ENCODE data around the gene SUSD4.

SUSD4 gene

DNA sequence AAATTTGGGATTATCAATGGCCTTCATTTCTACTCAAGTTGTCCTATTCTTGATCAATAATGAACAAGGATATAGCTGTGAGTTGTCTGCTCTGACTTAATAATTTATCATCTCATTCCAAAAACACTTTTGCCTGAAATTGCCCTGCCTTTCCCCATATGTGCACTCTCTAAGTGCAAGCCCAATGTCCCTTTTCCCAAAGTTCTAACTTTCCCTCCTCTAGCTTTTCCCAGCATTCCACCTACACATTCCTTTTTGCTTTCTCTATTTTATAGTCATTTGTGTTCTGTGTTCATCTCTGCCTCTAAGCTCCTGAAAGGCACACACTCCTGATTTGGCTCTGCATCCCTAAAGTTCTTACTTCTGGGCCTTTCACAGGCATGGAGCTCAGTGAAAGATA, 34.7 kb downstream of the SUSD4 start:
- H3K9me3 ChIP-seq (ENCODE audit: severe bottlenecking) = no peaks in the 10 kb centered on the region
- H3K4me3 ChIP-seq (ENCODE audit: severe bottlenecking) = no peak overlapping the region
- H3K4me1 ChIP-seq (ENCODE audit: insufficient read depth, poor library complexity, severe bottlenecking) = no peaks in the 10 kb centered on the region
- DNase-seq (ENCODE audit: low spot score) = no peak
- TF ChIP-seq, protein P1, sequence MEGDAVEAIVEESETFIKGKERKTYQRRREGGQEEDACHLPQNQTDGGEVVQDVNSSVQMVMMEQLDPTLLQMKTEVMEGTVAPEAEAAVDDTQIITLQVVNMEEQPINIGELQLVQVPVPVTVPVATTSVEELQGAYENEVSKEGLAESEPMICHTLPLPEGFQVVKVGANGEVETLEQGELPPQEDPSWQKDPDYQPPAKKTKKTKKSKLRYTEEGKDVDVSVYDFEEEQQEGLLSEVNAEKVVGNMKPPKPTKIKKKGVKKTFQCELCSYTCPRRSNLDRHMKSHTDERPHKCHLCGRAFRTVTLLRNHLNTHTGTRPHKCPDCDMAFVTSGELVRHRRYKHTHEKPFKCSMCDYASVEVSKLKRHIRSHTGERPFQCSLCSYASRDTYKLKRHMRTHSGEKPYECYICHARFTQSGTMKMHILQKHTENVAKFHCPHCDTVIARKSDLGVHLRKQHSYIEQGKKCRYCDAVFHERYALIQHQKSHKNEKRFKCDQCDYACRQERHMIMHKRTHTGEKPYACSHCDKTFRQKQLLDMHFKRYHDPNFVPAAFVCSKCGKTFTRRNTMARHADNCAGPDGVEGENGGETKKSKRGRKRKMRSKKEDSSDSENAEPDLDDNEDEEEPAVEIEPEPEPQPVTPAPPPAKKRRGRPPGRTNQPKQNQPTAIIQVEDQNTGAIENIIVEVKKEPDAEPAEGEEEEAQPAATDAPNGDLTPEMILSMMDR (IDR thresholded peaks at IDR 0.05; ENCODE audit: poor library complexity, severe bottlenecking) = no peak
- no peak overlapping the region for H3K27ac ChIP-seq (ENCODE audit: poor library complexity, severe bottlenecking)
- ATAC-seq (ENCODE audit: low read depth) = no peak
- no peaks in the 10 kb centered on the region for H3K36me3 ChIP-seq (ENCODE audit: low read depth)
- no peaks in the 10 kb centered on the region for H3K27me3 ChIP-seq (ENCODE audit: insufficient read depth, poor library complexity, severe bottlenecking)

DNA sequence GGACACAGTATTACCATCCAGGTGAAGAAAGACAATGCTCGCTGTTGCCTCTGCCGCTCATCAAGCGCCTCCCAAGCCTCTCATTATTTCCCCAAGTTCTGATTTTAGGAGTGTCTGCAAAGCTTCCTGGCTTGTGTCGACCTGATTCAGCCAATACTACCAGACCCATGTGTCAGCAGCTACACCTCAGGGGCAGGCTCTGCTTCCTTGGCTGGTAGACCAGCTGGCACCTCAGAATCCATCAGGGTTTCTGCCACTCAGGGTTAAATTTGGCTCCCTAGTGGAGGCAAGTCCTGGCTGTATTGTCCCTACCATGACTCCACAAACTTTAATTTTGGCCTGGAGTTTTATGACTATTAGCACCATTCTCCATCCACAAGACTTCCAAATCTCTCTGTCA, 35.4 kb downstream of the SUSD4 start:
- Histone ChIP-seq H3K27me3 (ENCODE audit: insufficient read depth, poor library complexity, severe bottlenecking) (no peaks in the 10 kb centered on the region), H3K4me3 (ENCODE audit: severe bottlenecking) (no peak overlapping the region), H3K27ac (ENCODE audit: poor library complexity, severe bottlenecking) (no peak overlapping the region), H3K9me3 (ENCODE audit: severe bottlenecking) (no peaks in the 10 kb centered on the region), H3K36me3 (ENCODE audit: low read depth) (no peaks in the 10 kb centered on the region), H3K4me1 (ENCODE audit: insufficient read depth, poor library complexity, severe bottlenecking) (no peaks in the 10 kb centered on the region)
- ATAC-seq (ENCODE audit: low read depth) (no peak), DNase-seq (ENCODE audit: low spot score) (no peak)
- TF ChIP-seq, protein P1 (IDR thresholded peaks at IDR 0.05; ENCODE audit: poor library complexity, severe bottlenecking) = no peak

DNA sequence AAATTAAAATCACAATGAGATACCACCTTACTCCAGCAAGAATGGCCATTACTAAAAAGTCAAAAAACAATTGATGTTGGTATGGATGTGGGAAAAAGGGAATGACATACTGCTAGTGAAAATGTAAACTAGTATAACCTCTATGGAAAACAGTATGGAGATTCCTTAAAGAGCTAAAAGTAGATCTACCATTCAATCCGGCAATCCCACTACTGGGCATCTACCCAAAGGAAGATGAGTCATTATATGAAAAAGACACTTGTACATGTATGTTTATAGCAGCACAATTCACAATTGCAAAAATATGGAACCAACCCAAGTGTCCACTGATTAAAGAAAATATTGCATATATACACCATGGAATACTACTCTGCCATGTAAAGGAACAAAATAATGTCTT, 37.2 kb downstream of the SUSD4 start:
- Histone ChIP-seq H3K36me3 (ENCODE audit: low read depth) (no peaks in the 10 kb centered on the region), H3K4me3 (ENCODE audit: severe bottlenecking) (no peak overlapping the region), H3K4me1 (ENCODE audit: insufficient read depth, poor library complexity, severe bottlenecking) (no peaks in the 10 kb centered on the region), H3K9me3 (ENCODE audit: severe bottlenecking) (no peaks in the 10 kb centered on the region), H3K27me3 (ENCODE audit: insufficient read depth, poor library complexity, severe bottlenecking) (no peaks in the 10 kb centered on the region), H3K27ac (ENCODE audit: poor library complexity, severe bottlenecking) (no peak overlapping the region)
- ATAC-seq (ENCODE audit: low read depth) (no peak), DNase-seq (ENCODE audit: low spot score) (no peak)
- TF ChIP-seq, protein P1 (IDR thresholded peaks at IDR 0.05; ENCODE audit: poor library complexity, severe bottlenecking) = no peak

DNA sequence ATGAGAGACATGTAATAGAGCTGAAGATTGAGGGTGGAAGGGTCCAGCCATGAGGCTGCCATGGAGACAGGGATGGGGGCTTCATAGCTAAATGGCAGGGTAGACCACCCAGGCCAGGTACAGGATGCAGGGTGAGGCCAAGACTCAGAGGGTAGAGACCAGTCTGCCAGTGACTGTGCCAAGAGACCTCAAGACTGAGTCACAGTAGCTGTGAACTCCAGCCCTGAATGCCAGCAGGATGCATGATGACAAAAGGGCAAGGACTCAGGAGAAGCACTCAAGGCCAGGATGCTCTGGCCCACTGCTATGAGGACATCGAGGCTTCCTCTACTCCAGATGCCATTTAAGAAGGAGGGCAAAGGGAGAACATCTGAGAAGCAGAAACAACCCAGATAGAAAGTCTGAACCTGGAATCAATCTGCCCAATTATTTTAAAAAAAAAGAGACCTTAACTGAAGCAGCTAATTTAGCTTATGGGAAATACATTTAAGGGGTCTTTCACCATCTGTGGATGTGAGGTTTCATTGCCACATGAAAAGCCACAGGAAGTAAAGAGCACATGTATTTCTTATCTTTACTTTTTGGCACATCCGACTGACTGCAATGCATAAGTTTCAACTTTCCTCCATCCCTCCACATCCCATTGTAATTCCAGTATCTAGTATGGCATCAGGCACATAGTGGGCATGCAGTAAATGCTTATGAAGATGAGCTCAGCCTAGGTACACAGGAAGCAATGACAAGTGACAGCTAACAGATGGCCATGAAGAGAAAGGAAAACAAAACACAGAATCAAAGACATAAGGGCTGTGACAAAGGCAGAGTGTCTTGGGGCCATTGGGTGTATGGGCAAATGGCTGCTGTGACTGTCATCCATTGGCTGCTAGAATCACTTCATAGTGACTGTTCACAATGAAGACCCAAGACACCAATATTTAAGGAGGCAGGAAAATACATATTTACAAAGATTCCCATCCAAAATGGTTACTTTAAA, 40.2 kb downstream of the SUSD4 start:
- no peak overlapping the region for H3K27ac ChIP-seq (ENCODE audit: poor library complexity, severe bottlenecking)
- no peaks in the 10 kb centered on the region for H3K36me3 ChIP-seq (ENCODE audit: low read depth)
- H3K9me3 ChIP-seq (ENCODE audit: severe bottlenecking) = no peaks in the 10 kb centered on the region
- ATAC-seq (ENCODE audit: low read depth) = no peak
- DNase-seq (ENCODE audit: low spot score) = no peak
- no peaks in the 10 kb centered on the region for H3K27me3 ChIP-seq (ENCODE audit: insufficient read depth, poor library complexity, severe bottlenecking)
- no peak overlapping the region for H3K4me3 ChIP-seq (ENCODE audit: severe bottlenecking)
- TF ChIP-seq, protein P1 (IDR thresholded peaks at IDR 0.05; ENCODE audit: poor library complexity, severe bottlenecking) = no peak
- no peaks in the 10 kb centered on the region for H3K4me1 ChIP-seq (ENCODE audit: insufficient read depth, poor library complexity, severe bottlenecking)

DNA sequence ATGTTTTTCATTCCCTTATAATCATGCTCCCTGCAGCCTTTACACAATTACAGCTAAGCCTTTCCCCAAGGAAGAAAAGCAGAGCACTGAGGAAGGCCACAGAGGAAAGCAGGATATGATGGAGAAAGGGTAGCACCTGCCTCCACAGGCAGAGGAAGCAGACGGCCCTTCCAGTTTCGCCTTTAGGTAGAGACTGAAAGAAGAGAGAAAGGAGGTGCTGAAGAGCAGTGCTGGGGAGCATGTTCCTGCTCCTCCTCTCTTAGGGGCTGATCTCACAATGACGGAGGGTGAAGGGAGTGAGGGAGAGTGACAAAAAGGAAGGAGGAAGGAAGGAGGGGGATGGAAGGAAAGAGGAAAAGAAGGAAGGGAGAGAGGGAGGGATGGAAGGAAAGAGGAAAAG, 41.1 kb downstream of the SUSD4 start:
- no peak for DNase-seq (ENCODE audit: low spot score)
- H3K4me3 ChIP-seq (ENCODE audit: severe bottlenecking) = no peak overlapping the region
- H3K9me3 ChIP-seq (ENCODE audit: severe bottlenecking) = no peaks in the 10 kb centered on the region
- ATAC-seq (ENCODE audit: low read depth) = no peak
- no peaks in the 10 kb centered on the region for H3K4me1 ChIP-seq (ENCODE audit: insufficient read depth, poor library complexity, severe bottlenecking)
- no peak overlapping the region for H3K27ac ChIP-seq (ENCODE audit: poor library complexity, severe bottlenecking)
- no peaks in the 10 kb centered on the region for H3K36me3 ChIP-seq (ENCODE audit: low read depth)
- TF ChIP-seq, protein P1 (IDR thresholded peaks at IDR 0.05; ENCODE audit: poor library complexity, severe bottlenecking) = no peak
- no peaks in the 10 kb centered on the region for H3K27me3 ChIP-seq (ENCODE audit: insufficient read depth, poor library complexity, severe bottlenecking)
